GM18907 (cell line): ENCODE results near the gene DNAL1.
"Not testable (repeated sequence)": the region's sequence is repeated elsewhere in the genome, so short reads cannot be mapped to it uniquely, and the experiment has no call there.

Experiments used
- ATAC-seq: cut with Tn5 transposase; IDR thresholded peaks from one replicate; pipeline ENCODE4 v1.9.1; 2021; ENCODE audit warnings: mild to moderate bottlenecking, moderate library complexity; ENCODE audit not compliant: unreplicated experiment

The DNAL1 gene

GRCh38 chr14:73644531-73645247 is at the start of gene DNAL1:
Gene DNAL1 (plus strand): TSS chr14:73644986. CDS start chr14:73645040, 54 bp downstream.
- peak; percentile 92 for ATAC-seq

- no peak for ATAC-seq
Observed at GRCh38 chr14:73599499-73599898, 45.3 kb upstream of the DNAL1 start.

- no peak for ATAC-seq
Observed at GRCh38 chr14:73602994-73603393, 41.8 kb upstream of the DNAL1 start.

- ATAC-seq = no peak
Observed at GRCh38 chr14:73606271-73606670, 38.5 kb upstream of the DNAL1 start.

GRCh38 chr14:73607241-73607640 is 37.5 kb upstream of the DNAL1 start:
- no peak for ATAC-seq

GRCh38 chr14:73610687-73611086 is 34.1 kb upstream of the DNAL1 start:
- no peak for ATAC-seq

GRCh38 chr14:73612339-73613045 is 32.3 kb upstream of the DNAL1 start, which contains the start of gene ACOT6:
Gene ACOT6 (plus strand): TSS chr14:73612517. CDS start chr14:73612572, 55 bp downstream.
- ATAC-seq = peak; percentile 78

GRCh38 chr14:73613046-73613383 is 31.8 kb upstream of the DNAL1 start:
- ATAC-seq = no peak

GRCh38 chr14:73613419-73613963 is 31.3 kb upstream of the DNAL1 start:
- no peak for ATAC-seq

- no peak for ATAC-seq
Observed at GRCh38 chr14:73616831-73617230, 28.0 kb upstream of the DNAL1 start.

- no peak for ATAC-seq
Observed at GRCh38 chr14:73619524-73619923, 25.3 kb upstream of the DNAL1 start.

- no peak for ATAC-seq
Observed at GRCh38 chr14:73620268-73620667, 24.5 kb upstream of the DNAL1 start.

- ATAC-seq = no peak
Observed at GRCh38 chr14:73623504-73624054, 21.2 kb upstream of the DNAL1 start.

GRCh38 chr14:73625706-73626105 is 19.1 kb upstream of the DNAL1 start:
- no peak for ATAC-seq

GRCh38 chr14:73627151-73627558 is 17.6 kb upstream of the DNAL1 start:
- no peak for ATAC-seq

- ATAC-seq = no peak
Observed at GRCh38 chr14:73630009-73630780, 14.6 kb upstream of the DNAL1 start.

- peak; percentile 51 for ATAC-seq
Observed at GRCh38 chr14:73633116-73634010, 11.4 kb upstream of the DNAL1 start.

- ATAC-seq = no peak
Observed at GRCh38 chr14:73634011-73634833, 10.6 kb upstream of the DNAL1 start.

- not testable (repeated sequence) for ATAC-seq
Observed at GRCh38 chr14:73636355-73636754, 8.4 kb upstream of the DNAL1 start.
